Activated CD4-positive, alpha-beta T cell treated with anti-CD3 and anti-CD28 coated beads for 36 hours (primary cell): Measurements from ENCODE around the gene POLR3B. TPM values are rescaled to one million over a fixed set of nuclear protein-coding genes. Genes with fewer than 3 reads are reported as not detected.

Experiments
- ATAC-seq: fragments of 200-7000 bp; cut with Tn5 transposase; one replicate; pipeline ENCODE4 v1.10.0; 2021; ENCODE audit warnings: mild to moderate bottlenecking, moderate library complexity
- CTCF ChIA-PET: fragments of 350-600 bp; sonication (Branson Sonifier 250); formaldehyde crosslinking; loops from one replicate; lab custom pipeline; 2021; ENCODE audit warnings: antibody characterized with exemption; lab: Charles Lee
- POLR2A ChIA-PET: fragments of 350-600 bp; sonication (Branson Sonifier 250); formaldehyde crosslinking; loops from one replicate; lab custom pipeline; 2021; ENCODE audit warnings: antibody characterized with exemption, inconsistent platforms; lab: Charles Lee
- DNase-seq: peaks from one replicate; pipeline ENCODE4 v3.0.0-alpha.2; 2020
- H3K27ac Mint-ChIP-seq: one replicate; pipeline ENCODE4 v1.8.0; 2021; ENCODE audit warnings: mixed read lengths
- H3K27me3 Mint-ChIP-seq: one replicate; pipeline ENCODE4 v1.8.0; 2021; ENCODE audit warnings: mixed read lengths
- H3K36me3 Mint-ChIP-seq: one replicate; pipeline ENCODE4 v1.8.0; 2021; ENCODE audit warnings: low read depth, mixed read lengths
- H3K4me1 Mint-ChIP-seq: one replicate; pipeline ENCODE4 v1.8.0; 2021; ENCODE audit warnings: mixed read lengths
- H3K4me3 Mint-ChIP-seq: one replicate; pipeline ENCODE4 v1.8.0; 2021; ENCODE audit warnings: mild to moderate bottlenecking, moderate library complexity, mixed read lengths
- H3K9me3 Mint-ChIP-seq: one replicate; pipeline ENCODE4 v1.8.0; 2021; ENCODE audit warnings: low read depth, mixed read lengths
- intact Hi-C, 2 experiments: fragments of 100-400 bp; cut with DNase I in 1 of 2; cut with micrococcal nuclease in 1 of 2; formaldehyde crosslinking; loops; one replicate each; pipeline versions ENCODE4 v1.14.2 to v1.15.1; 2022 to 2024; cut with DNase I, micrococcal nuclease
- total RNA-seq, 2 experiments: library from RNA; stranded (reverse); gene quantifications; one replicate each; pipeline ENCODE4 v1.2.3, GENCODE V29; 2021

The POLR3B gene
- total RNA-seq, 2 experiments from 2014 or later = 9.1 to 11.7 TPM

- H3K27ac Mint-ChIP-seq = no peak overlapping the region
- DNase-seq (no peak), ATAC-seq (no peak)
- no peaks in the 10 kb centered on the region for H3K4me1 Mint-ChIP-seq
- CTCF ChIA-PET = no interaction called here
- no peaks in the 10 kb centered on the region for H3K9me3 Mint-ChIP-seq
- peaks cover 10% of the 10 kb centered on the region for H3K36me3 Mint-ChIP-seq
- H3K4me3 Mint-ChIP-seq = no peak overlapping the region
- H3K27me3 Mint-ChIP-seq = no peaks in the 10 kb centered on the region
- POLR2A ChIA-PET = no interaction called here
- intact Hi-C loops = no loop called here
Observed at GRCh38 chr12:106344131-106344530, 13.4 kb upstream of the POLR3B start.

- ATAC-seq (peak; percentile 30), DNase-seq (no peak)
- Mint-ChIP-seq H3K4me3 (no peak overlapping the region), H3K36me3 (peaks cover 10% of the 10 kb centered on the region), H3K27ac (no peak overlapping the region), H3K27me3 (no peaks in the 10 kb centered on the region), H3K4me1 (no peaks in the 10 kb centered on the region), H3K9me3 (no peaks in the 10 kb centered on the region)
- intact Hi-C loops = no loop called here
- POLR2A ChIA-PET = no interaction called here
- CTCF ChIA-PET = interaction anchor here (1.0 to 1.7 kb wide), 6 partner anchors 10 to 122 kb away, joined by 3 to 7 read pairs (median 4); partner anchors contain the start of gene POLR3B
Observed at GRCh38 chr12:106345746-106346145, 11.8 kb upstream of the POLR3B start.

- Mint-ChIP-seq H3K4me1 (no peaks in the 10 kb centered on the region), H3K27me3 (no peaks in the 10 kb centered on the region), H3K9me3 (no peaks in the 10 kb centered on the region), H3K36me3 (peaks cover 8% of the 10 kb centered on the region), H3K27ac (no peak overlapping the region), H3K4me3 (no peak overlapping the region)
- ChIA-PET CTCF (interaction anchor here (1.1 to 2.4 kb wide), 2 partner anchors 9 to 31 kb away, joined by 3 to 11 read pairs; partner anchors contain the start of gene POLR3B), POLR2A (no interaction called here)
- intact Hi-C loops = no loop called here
- DNase-seq (no peak), ATAC-seq (no peak)
Observed at GRCh38 chr12:106348411-106348810, 9.1 kb upstream of the POLR3B start.

GRCh38 chr12:106353175-106353574, 4.4 kb upstream of the POLR3B start:
- Mint-ChIP-seq H3K27ac (no peak overlapping the region), H3K4me3 (no peak overlapping the region), H3K36me3 (peaks cover under 1% of the 10 kb centered on the region), H3K27me3 (no peaks in the 10 kb centered on the region), H3K9me3 (no peaks in the 10 kb centered on the region), H3K4me1 (peaks cover 7% of the 10 kb centered on the region)
- ChIA-PET POLR2A (no interaction called here), CTCF (interaction anchor here (0.8 kb wide), 1 partner anchor 16 kb away, joined by 3 read pairs; no protein-coding TSS in a partner anchor)
- no peak for DNase-seq
- ATAC-seq = no peak
- intact Hi-C loops = no loop called here

- Mint-ChIP-seq H3K36me3 (peaks cover 5% of the 10 kb centered on the region), H3K9me3 (no peaks in the 10 kb centered on the region), H3K27me3 (no peaks in the 10 kb centered on the region), H3K27ac (peak overlapping the region; percentile 92), H3K4me1 (peaks cover 14% of the 10 kb centered on the region), H3K4me3 (peak overlapping the region; percentile 92)
- POLR2A ChIA-PET = interaction anchor here (0.6 to 1.1 kb wide), 5 partner anchors 13 to 597 kb away, joined by 3 to 6 read pairs (median 3); partner anchors contain the start of gene TMEM263
- ATAC-seq (no peak), DNase-seq (no peak)
- intact Hi-C loops = loop anchor here (1.0 to 5.0 kb wide), 7 partner anchors 109 to 1404 kb away; partner anchors contain the start of genes APPL2 (in 1 of the 2), C12orf75 (in 1 of the 2), CKAP4 (in 1 of the 2) and CRY1 (in 1 of the 2)
- CTCF ChIA-PET = interaction anchor here (0.5 to 2.7 kb wide), 19 partner anchors 9 to 598 kb away, joined by 3 to 12 read pairs (median 5); partner anchors contain the start of gene TMEM263
Observed at GRCh38 chr12:106358396-106359241, 1.1 kb downstream of the POLR3B start.

GRCh38 chr12:106359646-106360399, 2.3 kb downstream of the POLR3B start:
- DNase-seq = no peak
- no peak overlapping the region for H3K27ac Mint-ChIP-seq
- peaks cover 7% of the 10 kb centered on the region for H3K36me3 Mint-ChIP-seq
- H3K27me3 Mint-ChIP-seq = no peaks in the 10 kb centered on the region
- ATAC-seq = no peak
- POLR2A ChIA-PET = no interaction called here
- CTCF ChIA-PET = interaction anchor here (0.6 to 1.0 kb wide), 5 partner anchors 25 to 592 kb away, joined by 3 to 4 read pairs (median 3); no protein-coding TSS in a partner anchor
- peaks cover 14% of the 10 kb centered on the region for H3K4me1 Mint-ChIP-seq
- H3K4me3 Mint-ChIP-seq = no peak overlapping the region
- intact Hi-C loops = loop anchor here (5.0 kb wide), 4 partner anchors 113 to 1402 kb away; partner anchors contain the start of genes APPL2 (in 1 of the 2), C12orf75 (in 1 of the 2), CKAP4 (in 1 of the 2) and PRDM4 (in 1 of the 2)
- H3K9me3 Mint-ChIP-seq = no peaks in the 10 kb centered on the region

- ATAC-seq (no peak), DNase-seq (no peak)
- H3K4me1 Mint-ChIP-seq = peaks cover 14% of the 10 kb centered on the region
- ChIA-PET POLR2A (interaction anchor here (0.7 kb wide), 1 partner anchor 138 kb away, joined by 4 read pairs; no protein-coding TSS in a partner anchor), CTCF (interaction anchor here (0.6 to 1.0 kb wide), 4 partner anchors 24 to 446 kb away, joined by 3 to 4 read pairs (median 3); no protein-coding TSS in a partner anchor)
- H3K4me3 Mint-ChIP-seq = no peak overlapping the region
- H3K9me3 Mint-ChIP-seq = no peaks in the 10 kb centered on the region
- no peaks in the 10 kb centered on the region for H3K27me3 Mint-ChIP-seq
- H3K27ac Mint-ChIP-seq = no peak overlapping the region
- H3K36me3 Mint-ChIP-seq = peaks cover 7% of the 10 kb centered on the region
- intact Hi-C loops = no loop called here
Observed at GRCh38 chr12:106360400-106360994, 2.9 kb downstream of the POLR3B start.

- intact Hi-C loops = no loop called here
- Mint-ChIP-seq H3K4me3 (no peak overlapping the region), H3K27ac (no peak overlapping the region), H3K4me1 (peaks cover 8% of the 10 kb centered on the region), H3K36me3 (peaks cover 8% of the 10 kb centered on the region), H3K27me3 (no peaks in the 10 kb centered on the region), H3K9me3 (no peaks in the 10 kb centered on the region)
- ATAC-seq (no peak), DNase-seq (no peak)
- ChIA-PET CTCF (interaction anchor here (0.6 to 1.7 kb wide), 5 partner anchors 13 to 606 kb away, joined by 3 to 4 read pairs (median 3); no protein-coding TSS in a partner anchor), POLR2A (no interaction called here)
Observed at GRCh38 chr12:106362971-106363370, 5.4 kb downstream of the POLR3B start.

- Mint-ChIP-seq H3K36me3 (peaks cover 6% of the 10 kb centered on the region), H3K9me3 (no peaks in the 10 kb centered on the region), H3K4me3 (no peak overlapping the region), H3K27ac (no peak overlapping the region), H3K27me3 (no peaks in the 10 kb centered on the region), H3K4me1 (no peaks in the 10 kb centered on the region)
- DNase-seq = no peak
- ATAC-seq = no peak
- intact Hi-C loops = no loop called here
- POLR2A ChIA-PET = no interaction called here
- CTCF ChIA-PET = interaction anchor here (1.5 kb wide), 1 partner anchor 11 kb away, joined by 4 read pairs; no protein-coding TSS in a partner anchor
Observed at GRCh38 chr12:106364261-106364660, 6.7 kb downstream of the POLR3B start.

- H3K4me1 Mint-ChIP-seq = no peaks in the 10 kb centered on the region
- no peak overlapping the region for H3K4me3 Mint-ChIP-seq
- no peaks in the 10 kb centered on the region for H3K27me3 Mint-ChIP-seq
- peaks cover 5% of the 10 kb centered on the region for H3K9me3 Mint-ChIP-seq
- no peak for DNase-seq
- intact Hi-C loops = no loop called here
- ChIA-PET CTCF (no interaction called here), POLR2A (no interaction called here)
- no peak for ATAC-seq
- no peak overlapping the region for H3K27ac Mint-ChIP-seq
- H3K36me3 Mint-ChIP-seq = peaks cover 38% of the 10 kb centered on the region
Observed at GRCh38 chr12:106369624-106370346, 12.2 kb downstream of the POLR3B start.
